IMR-90 (cell line): ENCODE results near the gene ERBB4. TPM values are rescaled to one million over a fixed set of nuclear protein-coding genes. Genes with fewer than 3 reads are reported as not detected.
A peak's percentile ranks its signal among the peaks of the same experiment; 100 is the strongest.

Source experiments
- ATAC-seq: fragments of 200-7000 bp; cut with Tn5 transposase; 2 replicates; pipeline ENCODE4 v1.9.1; 2020; ENCODE audit warnings: low read depth, mild to moderate bottlenecking, moderate library complexity
- BruUV-seq: library from RNA; stranded (reverse); fragments of 400-500 nt; replicated peaks from 2 replicates; lab custom pipeline; 2021; lab: Mats Ljungman, UMichigan
- CTCF ChIA-PET: fragments of 300-600 bp; formaldehyde crosslinking; extraction: SDS; loops from one replicate; lab custom pipeline; 2021; ENCODE audit warnings: antibody characterized with exemption; lab: Yijun Ruan, JAX
- POLR2A ChIA-PET: fragments of 300-600 bp; sonication (Branson Sonifier 250); formaldehyde crosslinking; loops from one replicate; lab custom pipeline; 2022; ENCODE audit warnings: antibody characterized with exemption; ENCODE audit not compliant: unreplicated experiment; lab: Charles Lee
- DNase-seq: peaks from one replicate; pipeline ENCODE4 v3.0.0; 2013
- H2AFZ ChIP-seq: replicated peaks from 2 replicates; pipeline ENCODE3; 2013; ENCODE audit warnings: low read length, mild to moderate bottlenecking; ENCODE audit not compliant: poor library complexity
- H2AK5ac ChIP-seq: 2 replicates; pipeline ENCODE4 v1.6.1; 2013; ENCODE audit warnings: low read depth, low read length, inconsistent platforms
- H2AK9ac ChIP-seq: replicated peaks from 2 replicates; pipeline ENCODE3; 2013; ENCODE audit warnings: mild to moderate bottlenecking, low read depth, low read length, moderate library complexity; ENCODE audit not compliant: poor library complexity
- H2BK120ac ChIP-seq: 2 replicates; pipeline ENCODE4 v1.6.1; 2013; ENCODE audit warnings: low read depth, low read length, inconsistent platforms
- H2BK15ac ChIP-seq: 3 replicates; pipeline ENCODE4 v1.6.1; 2013; ENCODE audit warnings: low read depth, low read length, inconsistent platforms
- H2BK20ac ChIP-seq: 2 replicates; pipeline ENCODE4 v1.6.1; 2013; ENCODE audit warnings: low read depth, mild to moderate bottlenecking, inconsistent platforms, low read length, moderate library complexity
- H2BK5ac ChIP-seq: 2 replicates; pipeline ENCODE4 v1.6.1; 2013; ENCODE audit warnings: mild to moderate bottlenecking, low read depth, low read length, inconsistent platforms; ENCODE audit not compliant: poor library complexity, severe bottlenecking
- H3K14ac ChIP-seq: replicated peaks from 2 replicates; pipeline ENCODE4 v1.6.1; 2013; ENCODE audit warnings: low read depth, low read length, inconsistent platforms
- H3K18ac ChIP-seq: 2 replicates; pipeline ENCODE4 v1.6.1; 2013; ENCODE audit warnings: low read depth, low read length, control low read depth
- H3K23ac ChIP-seq: 2 replicates; pipeline ENCODE4 v1.6.1; 2013; ENCODE audit warnings: low read depth, low read length, inconsistent platforms
- H3K27ac ChIP-seq: 2 replicates; pipeline ENCODE4 v1.5.1; 2013; ENCODE audit warnings: mild to moderate bottlenecking, control low read depth, low read length; ENCODE audit not compliant: insufficient read depth
- H3K27me3 ChIP-seq: 2 replicates; pipeline ENCODE4 v1.6.1; 2013; ENCODE audit warnings: low read length; ENCODE audit not compliant: control insufficient read depth, insufficient read depth
- H3K36me3 ChIP-seq: 2 replicates; pipeline ENCODE4 v1.6.1; 2013; ENCODE audit warnings: low read length, mixed read lengths; ENCODE audit not compliant: control insufficient read depth, insufficient read depth
- H3K4ac ChIP-seq: 2 replicates; pipeline ENCODE4 v1.6.1; 2013; ENCODE audit warnings: low read depth, low read length, inconsistent platforms
- H3K4me1 ChIP-seq: 2 replicates; pipeline ENCODE4 v1.6.1; 2013; ENCODE audit warnings: low read length, mixed read lengths; ENCODE audit not compliant: control insufficient read depth, insufficient read depth
- H3K4me2 ChIP-seq: 2 replicates; pipeline ENCODE4 v1.6.1; 2013; ENCODE audit warnings: low read depth, mild to moderate bottlenecking, control low read depth, low read length, moderate library complexity
- H3K4me3 ChIP-seq: 2 replicates; pipeline ENCODE4 v1.5.1; 2013; ENCODE audit warnings: low read depth, mild to moderate bottlenecking, control low read depth, low read length, moderate library complexity; ENCODE audit not compliant: insufficient read depth
- H3K56ac ChIP-seq: 2 replicates; pipeline ENCODE4 v1.6.1; 2013; ENCODE audit warnings: low read length, inconsistent platforms; ENCODE audit not compliant: insufficient read depth; ENCODE audit errors: extremely low read depth
- H3K79me1 ChIP-seq, 2 experiments: 2 replicates each; pipeline ENCODE4 v1.6.1; 2013; ENCODE audit warnings: low read length in 2 of 2, inconsistent platforms in 1 of 2, low read depth in 1 of 2
- H3K9ac ChIP-seq: 2 replicates; pipeline ENCODE4 v1.6.1; 2013; ENCODE audit warnings: low read depth, low read length, control low read depth
- H3K9me1 ChIP-seq: 2 replicates; pipeline ENCODE4 v1.6.1; 2013; ENCODE audit warnings: low read length, inconsistent platforms; ENCODE audit not compliant: insufficient read depth
- H3K9me3 ChIP-seq: 2 replicates; pipeline ENCODE4 v1.6.1; 2013; ENCODE audit warnings: low read length; ENCODE audit not compliant: control insufficient read depth, insufficient read depth
- H4K20me1 ChIP-seq: 2 replicates; pipeline ENCODE4 v1.6.1; 2013; ENCODE audit warnings: low read length, inconsistent platforms; ENCODE audit not compliant: insufficient read depth
- H4K5ac ChIP-seq: 2 replicates; pipeline ENCODE4 v1.6.1; 2013; ENCODE audit warnings: mild to moderate bottlenecking, low read depth, low read length, control low read depth
- H4K8ac ChIP-seq, 2 experiments: 2 replicates each; pipeline ENCODE4 v1.6.1; 2013; ENCODE audit warnings: low read depth in 2 of 2, low read length in 2 of 2, control low read depth in 1 of 2, inconsistent platforms in 1 of 2
- H4K91ac ChIP-seq: 2 replicates; pipeline ENCODE4 v1.6.1; 2013; ENCODE audit warnings: low read depth, low read length, inconsistent platforms; ENCODE audit not compliant: insufficient read depth
- CEBPB ChIP-seq: IDR thresholded peaks from 2 replicates; pipeline ENCODE4 v1.6.1; 2012; ENCODE audit warnings: low read depth, low read length, improper control_type of control experiment
- MAZ ChIP-seq: IDR thresholded peaks from 2 replicates; pipeline ENCODE4 v1.6.1; 2012; ENCODE audit warnings: low read depth, mild to moderate bottlenecking, low read length, improper control_type of control experiment, moderate library complexity, borderline replicate concordance
- SMC3 ChIP-seq: fragments of 150-350 bp; IDR thresholded peaks from 2 replicates; pipeline ENCODE4 v1.6.1; 2016; ENCODE audit warnings: low read depth, mild to moderate bottlenecking, antibody characterized with exemption, low read length, moderate library complexity
- WGBS, 2 experiments: methylation state at CpG; one replicate each; pipeline versions ENCODE4 v1.1.5 to v1.1.7; 2013; ENCODE audit warnings: missing lambda C conversion rate in 2 of 2; ENCODE audit not compliant: insufficient read length in 1 of 2; ENCODE audit errors: extremely low coverage in 2 of 2; 5-methylcytosine and 5-hydroxymethylcytosine counted together
- dilution Hi-C: fragments of 300-500 bp; cut with HindIII; formaldehyde crosslinking; loops from one replicate; pipeline ENCODE4 v1.14.3; 2018; ENCODE audit warnings: low sequenced_read_pairs; ENCODE audit not compliant: unreplicated experiment
- in situ Hi-C: fragments of 300-500 bp; cut with MboI; formaldehyde crosslinking; loops from 3 replicates; pipeline ENCODE4 v1.14.3; 2019; ENCODE audit warnings: low sequenced_read_pairs, inconsistent platforms, mixed read lengths
- intact Hi-C: fragments of 100-400 bp; cut with micrococcal nuclease; formaldehyde crosslinking; loops from 2 replicates; pipeline ENCODE4 v1.10.0; 2022
- polyA plus RNA-seq, 3 experiments: library from polyadenylated mRNA; depleted of rRNA; stranded (reverse); fragments of >200 nt; gene quantifications; 2 replicates each; pipeline ENCODE4 v1.2.3, GENCODE V29; 2012; ENCODE audit warnings: low replicate concordance in 1 of 3
- total RNA-seq: library from RNA; depleted of rRNA; stranded (reverse); fragments of >200 nt; gene quantifications from 2 replicates; pipeline ENCODE4 v1.2.3, GENCODE V29; 2012
- TF ChIP-seq, protein P1 (sequence below): fragments of 150-350 bp; IDR thresholded peaks from 2 replicates; pipeline ENCODE4 v1.6.1; 2017; ENCODE audit warnings: mild to moderate bottlenecking, antibody characterized with exemption, low read length, low read depth

Gene ERBB4
- total and polyA plus RNA-seq, 2 of the 4 experiments (the other 2 are of a cell fraction): not detected

DNA sequence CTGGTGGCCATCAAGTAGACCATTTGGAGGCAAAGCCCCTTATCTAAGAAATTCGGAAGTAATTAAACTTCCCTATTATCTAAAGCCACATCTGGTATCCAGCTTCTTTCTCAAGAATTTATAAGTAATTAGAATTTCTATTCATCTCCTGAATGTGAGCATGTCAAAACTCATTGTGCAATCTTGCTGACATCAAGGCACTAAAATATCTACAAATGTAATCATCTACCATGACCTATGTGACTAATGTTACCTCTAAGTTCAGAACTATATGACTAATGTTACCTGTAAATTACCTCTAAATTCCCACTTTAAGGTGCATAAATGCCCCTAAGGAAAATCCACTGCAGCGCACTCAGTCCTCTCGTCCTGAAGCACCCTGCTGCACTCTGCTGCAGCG is 1209.2 kb downstream of the ERBB4 start:
- Histone ChIP-seq H3K4ac (no peak overlapping the region), H4K5ac (no peak overlapping the region), H4K8ac (no peak overlapping the region), H2BK15ac (no peak overlapping the region), H3K27me3 (no peaks in the 10 kb centered on the region), H3K79me1 (no peaks in the 10 kb centered on the region), H2AK9ac (no peak overlapping the region), H3K23ac (no peak overlapping the region), H4K91ac (no peak overlapping the region), H3K36me3 (no peaks in the 10 kb centered on the region), H3K14ac (no peak overlapping the region), H2BK120ac (no peak overlapping the region), H3K56ac (no peak overlapping the region), H2AK5ac (no peak overlapping the region), H3K18ac (no peak overlapping the region), H3K4me2 (no peak overlapping the region), H2BK20ac (no peak overlapping the region), H2BK5ac (no peak overlapping the region), H2AFZ (no peak overlapping the region), H3K27ac (no peak overlapping the region), H4K20me1 (no peaks in the 10 kb centered on the region), H3K9ac (no peak overlapping the region), H3K4me3 (no peak overlapping the region), H3K9me1 (no peaks in the 10 kb centered on the region), H3K4me1 (no peaks in the 10 kb centered on the region), H3K9me3 (peaks cover 6% of the 10 kb centered on the region; the same call in 1 of the 2 replicates)
- TF ChIP-seq CEBPB (0 out of 2 replicates have a peak, but pooled peaks have one; percentile 27), MAZ (no peak), SMC3 (no peak)
- TF ChIP-seq, protein P1, sequence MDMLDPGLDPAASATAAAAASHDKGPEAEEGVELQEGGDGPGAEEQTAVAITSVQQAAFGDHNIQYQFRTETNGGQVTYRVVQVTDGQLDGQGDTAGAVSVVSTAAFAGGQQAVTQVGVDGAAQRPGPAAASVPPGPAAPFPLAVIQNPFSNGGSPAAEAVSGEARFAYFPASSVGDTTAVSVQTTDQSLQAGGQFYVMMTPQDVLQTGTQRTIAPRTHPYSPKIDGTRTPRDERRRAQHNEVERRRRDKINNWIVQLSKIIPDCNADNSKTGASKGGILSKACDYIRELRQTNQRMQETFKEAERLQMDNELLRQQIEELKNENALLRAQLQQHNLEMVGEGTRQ: no peak
- DNase-seq (no peak), ATAC-seq (no peak)
- intact Hi-C loops (no loop called here), in situ Hi-C loops (no loop called here), dilution Hi-C loops (no loop called here)
- ChIA-PET POLR2A (no interaction called here), CTCF (no interaction called here)
- WGBS, 2 experiments: 54% methylated on average over 3 of the region's 4 CpGs; no CpG with 5 or more reads in 1 of the 2 experiments
- no TSS peak for BruUV-seq
